NCI-H187 (cell line): ENCODE data around the gene POLD4.

Source experiments
- DNase-seq, 2 experiments: peaks; one replicate each; lab custom pipeline; 2025; lab: John Stamatoyannopoulos, UW

The POLD4 gene

DNA sequence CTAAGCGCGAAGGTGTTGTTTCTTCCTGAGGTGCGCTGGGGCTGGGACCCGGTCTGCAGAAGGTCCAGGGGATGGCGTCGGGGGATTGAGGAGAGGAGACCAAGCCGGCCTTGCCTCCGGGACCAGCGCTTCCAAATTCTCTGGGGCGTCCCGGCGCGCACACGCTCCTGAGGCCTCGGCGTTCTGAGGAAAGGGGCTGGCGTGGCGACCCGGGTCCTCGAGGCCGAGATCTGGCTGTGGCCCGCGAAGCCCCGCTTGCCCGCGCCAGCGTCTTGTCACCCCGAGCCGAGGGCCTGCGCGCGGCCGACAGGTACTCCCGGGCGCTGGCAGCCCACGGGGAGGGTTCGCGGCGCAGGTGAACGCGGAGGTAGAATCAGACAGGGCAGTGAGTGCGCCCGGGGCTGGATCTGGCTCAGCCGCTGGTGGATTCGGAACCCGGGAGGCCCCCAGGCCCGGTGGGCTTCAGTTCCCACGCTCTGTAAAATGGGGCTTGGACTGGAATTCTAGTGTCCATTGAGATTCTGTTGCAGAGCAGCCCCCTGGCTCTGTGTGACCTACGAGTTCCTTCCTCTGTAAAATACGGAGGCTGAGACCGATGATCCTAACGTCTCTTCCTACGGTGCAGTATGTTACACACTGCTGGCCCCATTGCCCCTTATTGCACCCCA is 35.3 kb downstream of the POLD4 start:
- no peak for DNase-seq

DNA sequence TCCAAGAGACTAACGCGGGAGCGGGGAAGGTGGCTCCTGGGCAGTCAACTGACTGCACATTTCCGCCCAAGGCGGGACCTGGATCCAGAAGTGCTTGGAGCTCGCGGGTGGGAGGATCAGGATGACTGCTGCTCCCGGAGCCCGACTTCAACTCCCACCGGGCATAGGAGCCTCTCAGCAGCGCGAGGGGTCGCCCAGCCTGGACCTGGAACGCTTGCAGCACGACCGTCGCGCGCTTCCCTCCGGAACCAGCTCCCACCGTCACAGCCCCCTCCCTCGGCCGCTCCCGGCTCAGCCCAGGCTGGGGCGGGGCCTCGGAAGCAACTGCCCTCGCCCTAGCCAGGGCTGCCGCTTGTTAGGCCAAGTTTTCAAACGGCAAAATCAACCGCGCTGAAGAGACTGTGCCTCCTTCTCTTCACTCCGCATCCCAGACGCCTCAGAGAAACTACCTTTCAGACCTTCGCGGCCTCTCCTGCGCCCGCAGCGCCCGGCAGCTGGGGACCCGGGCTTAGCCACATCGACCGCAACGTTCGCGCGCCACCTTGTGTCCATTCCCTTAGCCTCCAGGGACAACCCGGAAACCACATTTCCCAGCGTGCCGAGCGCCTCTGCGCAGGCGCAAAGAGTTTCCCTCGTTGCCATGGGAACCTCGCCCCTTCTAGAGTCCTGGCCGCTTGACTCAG is 36.0 kb downstream of the POLD4 start:
- peak; percentile 90 to 96 for DNase-seq

DNA sequence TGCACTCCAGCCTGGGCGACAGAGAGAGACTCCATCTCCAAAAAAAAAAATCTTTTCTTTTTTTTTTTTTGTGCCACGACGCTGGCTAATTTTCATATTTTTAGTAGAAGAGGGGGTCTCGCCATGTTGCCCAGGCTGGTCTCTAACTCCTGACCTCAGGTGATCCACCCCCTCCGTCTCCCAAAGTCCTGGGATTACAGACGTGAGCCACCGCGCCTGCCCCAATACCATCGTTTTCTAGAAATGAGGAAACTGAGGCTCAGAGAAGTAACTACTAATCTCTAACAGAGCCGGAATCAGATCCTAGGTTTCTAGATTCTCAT is 36.5 kb downstream of the POLD4 start:
- DNase-seq = no peak

DNA sequence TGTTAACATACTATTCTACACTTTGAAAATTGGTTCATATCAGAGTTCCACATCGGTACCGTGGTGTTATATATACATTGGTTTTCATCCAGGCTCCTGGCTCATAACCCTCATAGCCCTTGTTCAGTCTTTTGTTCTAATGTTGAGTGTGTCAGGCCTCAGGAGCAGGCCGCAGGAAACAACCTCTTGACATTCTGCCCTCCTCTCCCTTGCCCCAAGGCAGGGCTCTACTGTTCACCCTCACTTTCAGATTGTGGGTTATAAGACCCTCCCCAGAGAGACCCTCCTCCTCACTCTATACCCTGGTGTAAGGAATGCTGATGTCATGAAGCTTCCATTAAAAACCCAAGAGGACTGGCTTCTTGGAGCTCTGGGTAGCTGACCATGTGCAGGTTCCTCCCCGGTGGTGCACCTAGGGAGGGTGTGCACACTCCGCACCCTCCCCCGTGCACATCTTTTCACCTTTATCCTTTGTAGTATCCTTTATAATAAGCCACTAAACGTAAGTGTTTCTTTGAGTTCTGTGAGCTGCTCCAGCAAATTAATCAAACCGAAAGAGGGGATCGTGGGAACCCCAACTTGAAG is 37.9 kb downstream of the POLD4 start:
- DNase-seq = no peak

DNA sequence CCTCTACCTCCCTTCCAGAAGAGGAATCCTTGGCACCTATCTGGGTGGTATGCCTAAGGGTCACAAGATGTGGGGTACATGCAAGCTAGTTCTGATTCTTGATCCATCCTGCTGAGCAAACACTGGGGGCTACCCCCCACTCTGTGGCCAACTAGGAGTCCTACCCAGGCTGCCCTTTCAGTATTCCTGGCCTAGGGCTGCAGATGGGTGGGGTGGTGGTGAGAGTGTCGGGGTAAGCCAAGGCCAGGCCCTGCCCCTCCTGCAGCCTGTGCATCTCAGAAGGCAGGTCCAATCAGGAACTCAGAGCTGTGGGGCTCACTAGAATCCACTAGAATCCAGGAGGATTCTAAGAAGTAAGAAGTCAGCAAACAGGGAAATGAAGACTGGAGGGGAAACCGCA is 39.1 kb downstream of the POLD4 start:
- DNase-seq = no peak

DNA sequence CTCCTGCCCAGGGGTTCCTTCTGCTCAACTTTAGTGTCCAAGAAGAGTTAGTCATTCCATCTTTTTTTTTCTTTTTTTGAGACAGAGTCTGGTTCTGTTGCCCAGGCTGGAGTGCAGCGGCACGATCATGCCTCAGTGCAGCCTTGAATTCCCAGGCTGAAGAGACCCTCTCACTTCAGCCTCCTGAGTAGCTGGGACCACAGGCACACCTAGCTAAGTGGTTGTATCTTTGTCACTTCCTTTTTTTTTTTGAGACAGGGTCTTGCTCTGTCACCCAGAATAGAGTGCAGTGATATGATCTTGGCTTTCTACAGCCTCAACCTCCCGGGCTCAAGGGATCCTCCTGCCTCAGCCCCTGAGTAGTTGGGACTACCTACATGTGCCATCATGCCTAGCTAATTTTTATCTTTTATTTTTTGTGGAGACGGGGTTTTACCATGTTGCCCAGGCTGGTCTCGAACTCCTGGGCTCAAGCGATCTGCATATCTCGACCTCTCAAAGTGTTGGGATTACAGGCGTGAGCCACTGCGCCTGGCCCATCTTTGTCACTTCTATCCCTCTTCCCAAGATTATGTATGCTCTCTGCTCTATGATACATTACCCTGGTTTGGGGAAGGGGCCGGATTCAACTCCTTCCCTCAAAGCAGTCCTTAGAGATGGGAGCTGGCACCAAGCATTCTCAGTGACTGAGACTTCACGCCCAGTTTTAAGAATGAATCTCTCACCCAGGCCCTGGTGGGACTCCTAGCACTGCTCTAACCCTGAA is 40.0 kb downstream of the POLD4 start:
- DNase-seq = no peak

DNA sequence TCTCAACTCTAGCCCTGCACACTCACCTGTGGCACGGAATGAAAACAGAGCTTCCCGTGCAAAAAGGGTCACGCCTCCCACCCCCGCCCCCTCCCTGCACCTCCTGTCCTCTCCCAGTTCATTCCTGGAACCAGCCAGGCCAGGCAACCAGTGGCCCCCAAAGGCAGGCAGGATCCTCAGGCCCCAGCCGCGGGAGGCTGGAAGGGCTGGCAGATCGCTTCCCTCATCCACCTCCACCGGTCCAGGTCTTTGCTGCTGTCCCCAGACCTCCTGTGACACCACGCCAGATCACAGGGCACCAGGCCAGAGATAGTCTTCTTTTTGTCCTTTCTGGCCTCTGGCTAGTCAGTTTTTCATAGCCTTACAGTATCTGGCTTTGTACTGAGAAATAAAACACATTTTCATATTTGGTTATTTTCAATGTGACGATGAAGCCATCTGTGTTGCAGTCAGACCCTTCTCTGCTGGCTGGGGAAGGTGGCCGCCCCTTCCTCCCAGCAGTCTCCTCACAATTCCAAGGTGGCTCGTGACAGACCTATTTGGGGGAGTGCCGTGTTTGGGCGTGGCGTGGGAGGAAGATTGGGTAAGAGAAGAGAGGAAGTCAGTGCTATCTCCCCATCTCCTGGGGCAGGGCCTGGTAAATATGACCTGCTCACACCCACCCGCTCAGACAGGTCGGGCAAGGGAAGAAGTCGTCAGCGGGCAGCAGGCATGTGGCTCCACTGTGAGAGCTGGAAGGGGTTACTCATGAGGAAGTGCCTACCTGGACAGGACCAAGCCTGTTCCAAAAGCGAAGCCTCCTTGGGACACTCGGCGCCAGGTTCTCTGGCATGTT is 40.9 kb downstream of the POLD4 start:
- no peak for DNase-seq

DNA sequence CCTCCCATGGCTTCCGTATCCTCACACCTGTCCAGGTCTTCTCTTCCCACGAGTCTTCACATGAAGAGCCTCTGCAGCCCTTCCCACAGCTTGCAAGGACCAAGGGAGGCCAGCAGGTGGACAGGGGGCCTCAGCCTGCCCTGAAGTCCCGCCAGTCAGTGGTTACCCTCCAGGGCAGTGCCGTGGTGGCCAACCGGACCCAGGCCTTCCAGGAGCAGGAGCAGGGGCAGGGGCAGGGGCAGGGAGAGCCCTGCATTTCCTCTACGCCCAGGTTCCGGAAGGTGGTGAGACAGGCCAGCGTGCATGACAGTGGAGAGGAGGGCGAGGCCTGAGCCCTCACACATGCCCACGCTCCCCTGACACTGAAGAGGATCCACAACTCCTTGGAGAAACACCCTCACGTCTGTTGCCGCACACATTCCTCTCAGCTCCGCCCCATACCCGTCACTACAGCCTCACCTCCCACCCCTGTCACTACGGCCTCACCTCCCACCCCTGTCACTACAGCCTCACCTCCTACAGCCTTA is 41.7 kb downstream of the POLD4 start:
- no peak for DNase-seq

DNA sequence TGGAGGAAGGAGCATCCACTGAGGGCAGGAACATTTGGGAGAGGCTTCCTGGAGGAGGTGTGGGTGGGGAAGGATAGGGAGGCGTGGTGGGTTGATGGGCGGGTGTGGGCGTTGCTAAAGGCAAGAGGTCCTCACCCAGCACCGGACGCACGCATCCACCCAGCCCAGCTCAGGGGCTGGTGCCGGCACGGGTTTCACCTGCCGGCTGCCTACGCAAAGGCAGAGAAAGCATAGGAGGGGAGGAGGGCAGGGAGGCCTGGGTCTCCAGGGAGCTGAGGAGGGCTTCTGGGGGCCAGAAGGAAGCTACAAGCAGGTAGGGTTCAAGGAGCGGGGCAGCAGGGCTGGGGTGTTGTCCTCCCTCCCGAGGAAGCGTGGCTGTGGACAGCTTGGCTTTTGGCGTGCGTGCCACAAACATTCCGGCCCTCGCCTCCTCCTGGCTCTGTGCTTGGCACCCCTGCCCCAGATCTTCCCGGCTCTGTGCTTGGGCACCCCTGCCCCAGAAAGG is 42.2 kb downstream of the POLD4 start:
- DNase-seq = no peak

DNA sequence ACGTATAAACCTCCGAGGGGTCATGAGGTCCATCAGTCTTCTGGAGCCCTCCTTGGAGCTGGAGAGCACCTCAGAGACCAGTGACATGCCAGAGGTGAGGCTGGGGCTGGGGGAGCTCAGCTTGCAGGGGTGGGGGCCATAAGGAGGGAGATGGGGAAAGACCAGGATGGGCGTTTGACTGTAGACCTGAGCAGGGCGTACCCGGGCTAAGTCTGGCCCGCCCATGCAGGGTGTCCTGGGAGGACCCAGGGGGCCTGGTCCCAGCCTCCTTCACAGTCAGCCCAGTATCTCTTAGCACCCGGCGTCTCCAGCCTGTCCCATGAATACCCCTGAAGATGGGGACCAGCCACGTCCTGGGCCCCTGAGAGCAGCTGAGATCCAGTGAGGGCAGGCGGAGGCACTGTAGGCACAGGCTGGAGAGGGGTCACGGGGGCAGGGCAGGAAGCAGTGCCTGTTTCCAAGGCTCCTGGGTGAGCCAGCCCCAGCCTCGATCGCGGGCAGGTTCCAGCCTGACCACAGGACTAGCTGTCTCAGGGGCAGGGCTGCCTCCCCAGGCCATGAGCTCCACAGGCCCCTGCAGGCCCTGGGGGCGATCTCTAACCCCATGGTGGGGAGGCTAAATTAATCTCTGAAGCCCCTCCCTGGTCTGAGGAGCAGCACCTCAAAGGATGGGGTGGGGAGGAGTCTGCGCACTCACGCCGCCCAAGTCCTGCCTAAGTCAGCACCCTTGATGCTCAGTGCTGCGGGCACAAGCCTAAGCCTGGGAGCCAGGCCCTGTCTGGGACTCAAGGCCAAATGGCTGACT is 42.9 kb downstream of the POLD4 start:
- no peak for DNase-seq

DNA sequence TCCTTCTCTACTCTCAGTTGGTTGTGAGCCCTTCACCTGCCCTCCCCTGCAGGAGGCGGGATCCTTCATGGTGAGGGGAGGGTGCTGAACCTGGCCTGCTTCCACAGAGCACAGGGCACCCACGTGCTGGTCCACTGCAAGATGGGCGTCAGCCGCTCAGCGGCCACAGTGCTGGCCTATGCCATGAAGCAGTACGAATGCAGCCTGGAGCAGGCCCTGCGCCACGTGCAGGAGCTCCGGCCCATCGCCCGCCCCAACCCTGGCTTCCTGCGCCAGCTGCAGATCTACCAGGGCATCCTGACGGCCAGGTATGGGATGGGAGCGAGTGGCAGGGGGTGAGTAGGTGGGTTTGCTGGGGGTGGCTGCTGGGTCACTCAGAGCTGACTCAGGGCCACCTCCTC is 43.7 kb downstream of the POLD4 start:
- DNase-seq = no peak

DNA sequence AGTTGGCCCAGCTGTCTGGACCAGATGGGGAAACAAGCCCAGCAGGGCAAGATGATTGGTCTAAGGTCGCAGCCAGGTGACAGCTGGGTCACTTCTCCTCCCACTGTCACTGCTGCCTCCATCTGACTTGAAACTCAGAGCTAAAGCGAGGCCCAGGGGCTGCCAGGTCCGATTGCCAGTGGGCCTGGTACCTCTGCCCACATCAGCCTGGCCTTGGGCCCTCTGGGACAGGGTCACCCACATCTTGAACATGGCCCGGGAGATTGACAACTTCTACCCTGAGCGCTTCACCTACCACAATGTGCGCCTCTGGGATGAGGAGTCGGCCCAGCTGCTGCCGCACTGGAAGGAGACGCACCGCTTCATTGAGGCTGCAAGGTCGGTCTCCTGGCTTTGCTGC is 44.2 kb downstream of the POLD4 start:
- no peak for DNase-seq

DNA sequence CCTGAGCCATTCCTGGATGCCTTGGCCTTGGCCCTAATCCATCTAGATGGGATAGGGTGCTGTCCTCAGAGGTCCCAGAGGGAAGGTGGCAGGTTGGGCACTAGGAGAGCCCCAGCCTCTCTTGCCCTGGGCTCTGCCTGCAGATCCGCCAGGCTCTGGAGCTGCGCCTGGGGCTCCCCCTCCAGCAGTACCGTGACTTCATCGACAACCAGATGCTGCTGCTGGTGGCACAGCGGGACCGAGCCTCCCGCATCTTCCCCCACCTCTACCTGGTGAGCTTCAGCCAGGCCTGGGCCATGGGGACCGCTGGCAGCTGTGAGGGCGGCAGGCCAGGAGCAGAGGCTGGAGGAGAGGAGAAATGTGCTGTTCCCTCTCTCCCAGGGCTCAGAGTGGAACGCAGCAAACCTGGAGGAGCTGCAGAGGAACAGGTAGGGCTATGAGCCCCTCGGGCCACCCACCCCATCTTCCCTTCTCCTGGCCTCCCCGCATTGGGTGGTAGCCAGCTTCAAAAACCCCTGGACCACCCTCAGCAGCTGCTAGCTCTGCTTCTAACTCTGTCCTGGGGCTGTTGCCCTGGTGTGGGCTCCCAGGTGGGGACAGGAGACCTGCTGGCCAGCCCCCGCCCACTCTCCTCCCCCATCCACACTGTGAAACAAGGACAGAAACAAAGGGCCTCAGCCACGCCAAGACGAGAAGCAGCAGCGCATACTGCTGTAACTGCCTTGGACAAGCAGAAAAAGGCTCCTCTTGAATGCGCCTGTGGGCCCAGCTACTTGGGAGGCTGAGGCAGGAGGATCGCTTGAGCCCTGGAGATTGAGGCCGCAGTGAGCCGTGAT is 45.1 kb downstream of the POLD4 start:
- DNase-seq = no peak

DNA sequence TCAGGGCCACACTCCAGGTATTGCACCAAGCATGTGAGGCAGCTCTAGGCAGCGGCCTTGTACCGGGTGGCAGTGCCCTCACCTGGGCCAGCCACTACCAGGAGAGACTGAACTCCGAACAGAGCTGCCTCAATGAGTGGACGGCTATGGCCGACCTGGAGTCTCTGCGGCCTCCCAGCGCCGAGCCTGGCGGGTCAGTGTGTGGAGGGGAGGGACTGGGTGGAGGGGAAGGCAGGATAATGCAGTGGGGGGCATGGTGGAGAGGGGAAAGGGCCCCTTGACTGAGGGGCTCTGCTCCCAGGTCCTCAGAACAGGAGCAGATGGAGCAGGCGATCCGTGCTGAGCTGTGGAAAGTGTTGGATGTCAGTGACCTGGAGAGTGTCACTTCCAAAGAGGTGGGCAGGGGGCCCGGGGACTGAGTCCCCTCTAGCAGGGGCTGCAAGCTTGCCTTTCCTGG is 45.8 kb downstream of the POLD4 start:
- DNase-seq = no peak

DNA sequence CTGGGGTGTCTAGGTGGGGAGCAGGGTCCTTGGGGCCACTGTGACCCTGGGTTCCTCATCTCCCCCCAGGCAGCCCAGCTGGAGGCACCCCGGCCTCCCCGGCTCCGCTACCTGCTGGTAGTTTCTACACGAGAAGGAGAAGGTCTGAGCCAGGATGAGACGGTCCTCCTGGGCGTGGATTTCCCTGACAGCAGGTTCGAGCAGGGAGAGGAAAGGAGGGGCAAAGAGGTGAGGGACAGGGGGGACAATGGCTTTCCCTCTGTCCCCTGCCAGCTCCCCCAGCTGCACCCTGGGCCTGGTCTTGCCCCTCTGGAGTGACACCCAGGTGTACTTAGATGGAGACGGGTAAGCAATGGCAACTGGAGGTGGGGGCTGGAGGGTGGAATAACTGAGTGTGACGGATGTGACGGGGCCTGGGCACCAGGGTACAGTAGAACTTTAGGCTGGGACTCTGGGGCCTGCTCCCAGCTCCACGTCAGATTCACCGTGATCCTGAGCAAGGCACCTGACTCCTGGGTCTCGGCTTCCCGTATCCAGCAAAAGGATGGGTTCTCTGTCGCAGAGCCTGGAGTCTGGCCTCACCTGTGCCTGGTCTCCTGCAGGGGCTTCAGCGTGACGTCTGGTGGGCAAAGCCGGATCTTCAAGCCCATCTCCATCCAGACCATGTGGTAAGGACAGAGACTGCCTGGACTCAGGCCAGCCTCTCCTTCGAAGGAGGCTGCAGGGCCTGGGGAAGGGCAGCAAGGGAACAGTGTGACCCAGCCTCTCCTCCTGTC is 46.4 kb downstream of the POLD4 start:
- no peak for DNase-seq

DNA sequence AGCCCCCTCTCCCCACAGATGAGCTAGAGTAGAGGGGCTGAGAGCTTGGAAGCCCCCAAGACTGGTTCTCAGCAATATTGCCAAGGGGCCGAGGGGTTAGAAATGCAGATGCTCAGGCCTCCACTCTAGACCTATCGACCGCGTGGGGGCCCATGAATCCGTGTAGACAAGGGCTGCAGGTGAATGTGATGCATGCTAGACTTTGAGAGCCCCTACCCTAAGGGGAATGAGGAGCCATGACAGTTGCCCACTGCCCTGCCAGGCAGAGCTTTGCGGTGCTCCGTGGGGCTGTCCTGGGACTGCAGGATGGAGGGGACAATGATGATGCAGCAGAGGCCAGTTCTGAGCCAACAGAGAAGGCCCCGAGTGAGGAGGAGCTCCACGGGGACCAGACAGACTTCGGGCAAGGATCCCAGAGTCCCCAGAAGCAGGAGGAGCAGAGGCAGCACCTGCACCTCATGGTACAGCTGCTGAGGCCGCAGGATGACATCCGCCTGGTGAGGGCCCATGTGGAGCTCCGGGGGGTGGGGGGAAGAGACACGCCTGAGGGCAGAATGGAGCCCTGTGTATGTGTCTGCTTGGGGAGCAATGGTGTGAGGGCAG is 48.7 kb downstream of the POLD4 start:
- no peak for DNase-seq

DNA sequence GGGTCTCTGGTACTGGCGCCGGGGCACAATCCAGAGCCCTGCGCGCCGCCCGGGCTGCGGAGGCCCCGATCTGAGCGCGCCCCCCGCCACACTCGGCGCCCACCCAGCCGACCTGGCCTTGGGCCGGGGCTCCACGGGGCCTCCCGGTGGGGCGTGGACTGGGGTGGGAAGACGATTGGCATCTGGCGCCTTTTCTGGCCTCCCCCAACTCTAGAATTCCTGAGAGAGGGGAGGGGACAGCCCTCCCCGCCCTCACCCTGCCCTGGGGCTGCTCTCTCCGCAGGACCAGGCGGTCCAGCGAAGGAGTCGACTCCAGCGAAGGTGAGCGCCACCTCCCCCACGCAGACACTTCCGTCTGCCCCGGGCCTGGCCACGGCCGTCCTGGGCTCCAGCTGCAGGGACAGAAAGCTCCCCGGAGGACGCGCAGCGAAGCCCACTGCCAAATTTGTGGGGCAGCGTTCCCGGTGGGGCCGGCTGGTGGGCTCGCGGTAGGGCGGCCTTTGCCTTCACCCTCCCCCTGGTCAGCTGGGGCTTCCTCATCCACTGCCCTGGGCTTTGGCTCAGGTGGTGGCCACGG is 49.4 kb downstream of the POLD4 start:
- DNase-seq = no peak
